ENCODE results near the gene MYO5B.
A peak's percentile ranks its signal among the peaks of the same experiment; 100 is the strongest.

Gene MYO5B

DNA sequence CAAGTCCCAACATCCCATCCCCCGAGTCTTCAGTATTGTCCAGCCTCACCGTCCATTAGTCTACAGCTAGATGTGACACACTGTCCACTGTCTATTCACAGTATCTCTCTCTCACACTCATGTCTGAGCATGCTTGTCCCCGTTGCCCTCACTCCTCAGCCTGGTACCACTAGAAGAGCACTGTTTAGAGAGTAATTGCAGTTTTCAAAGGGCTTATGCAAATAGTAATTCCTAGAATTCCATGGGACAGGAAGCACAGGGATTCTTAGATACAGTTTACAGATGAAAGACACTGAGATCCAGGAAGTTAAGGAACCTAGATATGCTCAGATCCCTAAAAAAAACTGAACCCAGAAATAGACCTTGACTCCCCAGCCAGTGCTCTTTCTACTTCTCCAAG lies 125.5 kb downstream of the MYO5B start:
- no peak for DNase-seq (ENCODE audit: low spot score)

DNA sequence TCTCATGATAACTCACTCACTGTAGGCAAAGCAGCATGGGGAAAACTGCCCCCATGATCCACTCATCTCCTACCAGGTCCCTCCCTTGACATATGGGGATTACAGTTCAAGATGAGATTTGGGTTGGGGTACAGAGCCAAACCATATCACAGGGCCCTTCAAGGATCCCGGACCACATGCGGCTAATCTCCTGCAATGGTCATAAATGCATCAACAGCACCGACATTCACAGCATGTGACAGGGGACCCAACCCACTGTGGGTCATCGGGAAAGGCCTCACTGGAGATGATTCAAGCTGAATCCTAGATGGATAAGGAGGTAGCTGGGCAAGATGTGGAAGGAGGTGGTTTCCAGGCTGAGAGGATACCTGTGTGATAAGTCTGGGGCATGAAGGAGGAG lies 129.4 kb downstream of the MYO5B start:
- DNase-seq (ENCODE audit: low spot score): no peak

DNA sequence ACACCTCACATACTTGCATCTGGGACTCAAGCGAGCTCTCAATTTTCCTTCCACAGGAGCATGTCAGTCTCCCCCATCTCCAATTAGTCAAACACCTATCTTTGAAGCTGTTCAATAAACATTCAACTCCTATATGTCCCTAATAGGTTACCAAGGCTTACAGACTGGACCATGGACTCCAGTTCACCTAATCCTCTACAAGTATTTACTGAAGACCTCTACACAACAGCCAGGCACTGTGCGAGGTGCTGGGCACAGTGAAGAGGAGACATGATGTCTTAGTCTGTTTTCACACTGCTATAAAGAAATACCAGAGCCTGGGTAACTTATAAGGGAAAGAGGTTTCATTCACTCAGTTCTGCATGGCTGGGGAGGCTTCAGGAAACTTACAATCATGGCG lies 129.9 kb downstream of the MYO5B start:
- DNase-seq (ENCODE audit: low spot score): no peak

DNA sequence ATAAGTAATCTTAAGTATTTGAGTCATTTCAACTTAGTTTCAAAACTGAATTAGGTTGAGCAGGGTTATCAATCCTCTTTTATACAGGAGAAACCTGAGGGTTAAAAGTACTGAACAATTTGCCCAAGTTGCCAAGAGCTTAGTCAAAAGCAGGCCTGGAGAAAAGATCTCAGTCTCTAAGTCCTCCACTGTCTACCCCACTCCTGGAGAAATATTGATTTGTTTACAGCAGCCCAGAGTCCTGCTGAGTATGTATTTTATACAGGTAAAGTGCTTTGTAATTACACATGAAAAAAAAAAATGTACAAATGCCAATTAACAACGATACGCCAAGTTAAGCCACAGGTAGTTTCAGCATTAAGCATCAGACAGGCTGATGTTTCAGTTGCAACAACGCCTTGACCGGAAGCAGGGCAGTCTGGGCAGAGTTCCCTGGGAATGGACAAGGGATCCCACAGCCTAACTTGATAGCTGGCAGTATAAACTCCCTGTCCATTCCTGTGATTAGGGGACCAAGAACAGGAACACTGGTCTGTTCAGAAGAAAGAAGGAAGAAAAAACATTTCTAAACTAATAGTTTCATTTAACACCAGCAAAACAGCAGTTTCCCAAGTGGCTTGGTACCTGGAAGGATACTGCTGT lies 132.9 kb downstream of the MYO5B start:
- no peak for DNase-seq (ENCODE audit: low spot score)

DNA sequence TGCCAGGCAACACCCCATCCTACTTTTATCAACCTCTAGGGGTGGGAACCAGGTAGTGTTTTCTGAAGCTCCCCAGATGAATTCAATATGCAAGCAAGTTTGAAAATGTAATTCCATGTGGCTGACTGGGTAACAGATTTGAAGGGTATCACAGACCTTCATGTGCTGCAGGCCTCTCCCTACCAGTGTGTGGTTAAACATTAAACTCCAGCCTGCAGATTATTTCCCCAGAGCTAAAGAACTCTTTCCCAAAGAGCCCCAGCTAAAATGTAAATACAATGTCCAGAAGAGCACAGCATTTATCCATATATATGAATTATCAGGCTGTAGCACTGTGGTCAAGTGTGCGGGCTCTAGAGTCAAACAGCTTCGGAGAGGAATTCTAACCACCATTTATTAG lies 134.1 kb downstream of the MYO5B start:
- DNase-seq (ENCODE audit: low spot score): no peak

DNA sequence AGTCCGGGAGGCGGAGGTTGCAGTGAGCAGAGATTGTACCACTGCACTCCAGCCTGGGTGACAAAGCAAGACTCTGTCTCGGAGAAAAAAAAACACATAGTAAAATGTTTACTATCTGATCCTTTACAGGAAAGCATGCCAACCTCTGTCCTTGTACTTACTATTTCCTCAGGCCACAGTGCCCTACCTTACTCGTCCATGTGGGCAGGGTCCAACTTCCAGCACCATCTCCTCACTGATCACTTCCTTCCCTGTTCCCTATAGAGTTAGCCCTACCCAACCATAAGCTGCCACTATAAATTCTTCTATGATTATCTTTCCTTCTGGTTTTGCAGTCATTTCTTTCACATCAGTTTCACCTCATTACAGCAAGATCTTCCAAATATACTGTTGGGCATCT lies 136.2 kb downstream of the MYO5B start:
- no peak for DNase-seq (ENCODE audit: low spot score)

DNA sequence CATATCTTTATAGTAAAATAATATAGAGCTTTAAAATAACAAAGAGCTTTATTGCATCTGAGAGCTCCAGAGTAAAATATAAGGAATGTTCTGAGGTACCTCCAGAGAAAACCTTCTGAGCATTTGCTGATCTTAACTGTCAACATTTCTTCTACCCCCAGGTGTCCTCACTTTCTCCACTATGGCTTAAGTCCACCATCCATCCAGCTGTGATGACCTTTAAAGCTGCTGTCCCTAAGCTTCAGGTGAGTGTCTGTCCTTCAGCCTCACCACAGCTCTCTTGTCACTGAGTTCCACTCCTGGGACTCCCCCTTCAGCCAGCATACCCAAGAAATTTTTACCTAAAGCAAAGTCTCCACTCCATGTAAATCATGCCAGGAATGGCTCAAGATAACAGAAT lies 137.9 kb downstream of the MYO5B start:
- DNase-seq (ENCODE audit: low spot score): no peak

DNA sequence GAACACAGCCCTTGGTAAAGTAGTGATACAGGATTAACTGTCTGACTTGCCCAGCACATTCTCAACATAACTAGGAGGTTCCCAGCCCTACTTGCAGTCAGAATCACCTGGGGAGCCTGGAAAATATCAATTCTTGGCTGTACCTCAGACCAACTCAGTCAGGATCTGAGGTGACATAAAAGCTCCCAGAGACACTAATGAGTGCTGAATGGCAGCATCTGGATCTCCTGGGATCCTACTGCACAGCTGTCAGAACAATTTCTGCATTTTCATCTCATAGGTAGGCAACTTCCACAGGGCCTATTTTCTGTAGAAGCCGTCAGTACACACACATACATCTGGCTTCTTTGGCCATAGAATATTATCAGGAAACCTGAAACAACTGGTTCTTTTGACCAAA lies 138.8 kb downstream of the MYO5B start:
- DNase-seq (ENCODE audit: low spot score): no peak

DNA sequence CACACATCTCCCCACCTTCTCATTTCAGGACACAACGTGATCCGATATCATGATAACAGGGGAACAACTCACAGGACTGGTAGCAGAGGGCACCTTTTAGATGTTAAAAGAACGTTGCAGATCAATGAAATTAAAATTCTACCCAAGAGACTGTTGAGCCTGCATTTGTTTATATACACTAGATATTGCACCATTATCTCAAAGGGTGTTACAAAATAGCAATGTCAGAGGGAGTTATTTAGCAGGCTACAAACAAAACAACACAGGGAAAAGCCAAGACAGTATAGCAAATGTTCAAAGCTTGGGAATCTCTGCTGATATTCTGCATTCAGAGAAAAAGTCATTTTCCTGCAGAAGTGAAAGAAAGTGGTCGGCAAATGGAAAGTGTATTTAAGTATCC lies 139.5 kb downstream of the MYO5B start:
- DNase-seq (ENCODE audit: low spot score): no peak

DNA sequence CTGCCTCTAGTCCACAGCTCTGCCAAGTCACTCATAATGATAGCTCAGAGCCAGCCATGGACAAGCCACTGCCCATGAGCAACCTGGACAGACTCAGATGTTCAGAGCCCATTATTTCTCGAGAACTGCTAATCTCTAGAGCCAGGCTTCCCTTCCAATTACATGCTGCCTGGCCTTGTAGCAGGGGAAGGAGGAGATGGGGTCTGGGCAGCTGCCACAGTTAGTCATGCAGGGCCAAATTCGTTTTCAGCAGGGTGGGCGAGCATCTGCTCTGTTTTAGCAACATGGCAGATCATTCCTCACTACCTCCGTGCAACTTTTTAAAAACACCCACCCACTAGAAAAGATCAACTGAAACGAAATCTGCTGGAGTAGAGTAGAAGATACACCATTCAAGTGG lies 141.8 kb downstream of the MYO5B start:
- no peak for DNase-seq (ENCODE audit: low spot score)

DNA sequence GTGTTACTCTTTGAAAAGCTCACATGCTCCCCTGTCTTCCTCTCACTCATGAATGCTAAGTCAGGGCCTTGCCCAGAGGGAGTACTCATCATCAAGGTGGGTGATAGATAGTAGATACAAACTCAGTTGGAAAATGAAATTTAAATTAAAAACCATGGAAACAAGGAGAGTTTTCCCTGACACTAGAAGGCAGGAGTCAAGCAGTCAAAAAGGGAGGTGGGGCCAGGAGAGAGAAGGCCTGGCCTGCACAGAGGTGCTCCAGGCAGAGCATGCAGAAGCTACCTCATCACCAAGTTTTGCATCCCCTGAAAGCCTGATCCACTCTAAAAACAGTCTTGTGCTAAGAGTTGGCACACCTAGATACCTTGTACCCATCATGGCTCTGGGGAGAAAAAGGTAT lies 143.7 kb downstream of the MYO5B start:
- DNase-seq (ENCODE audit: low spot score): peak; percentile 29

DNA sequence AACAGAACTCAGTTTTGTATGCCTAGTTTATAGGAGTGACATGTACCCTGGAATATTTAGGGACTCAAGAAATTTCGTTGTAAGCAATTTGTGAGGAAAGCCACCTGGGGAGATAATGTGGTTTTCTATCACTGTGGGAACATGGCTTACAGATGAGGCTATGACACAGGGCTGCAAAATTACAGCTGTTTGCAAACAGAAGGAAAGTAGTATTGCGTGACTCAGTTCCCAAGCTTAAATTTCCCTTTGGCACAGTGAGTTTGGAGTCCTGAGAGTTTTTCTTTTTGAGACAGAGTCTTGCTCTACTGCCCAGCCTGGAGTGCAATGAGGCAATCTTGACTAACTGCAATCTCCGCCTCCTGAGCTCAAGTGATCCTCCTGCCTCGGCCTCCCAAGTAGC lies 149.8 kb downstream of the MYO5B start:
- DNase-seq (ENCODE audit: low spot score): no peak

DNA sequence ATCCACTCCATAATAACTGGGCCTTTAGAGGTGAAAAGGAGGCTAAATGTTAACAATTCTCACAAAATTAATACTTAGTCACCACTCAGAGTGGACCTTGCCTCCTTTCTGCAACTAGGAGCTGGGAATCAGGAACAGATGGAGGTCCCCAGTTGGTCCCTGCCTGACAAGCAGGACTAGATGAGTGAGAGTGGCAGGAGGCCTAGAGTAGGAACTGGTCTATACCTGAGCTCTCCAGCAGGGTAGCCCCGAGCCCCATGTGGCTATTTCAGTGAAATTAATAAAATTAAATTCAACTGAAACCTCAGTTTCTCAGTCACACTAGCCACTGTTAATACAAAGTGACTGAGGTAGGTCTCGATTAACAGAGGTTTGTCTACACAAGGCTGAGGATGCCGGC lies 150.5 kb downstream of the MYO5B start:
- no peak for DNase-seq (ENCODE audit: low spot score)

DNA sequence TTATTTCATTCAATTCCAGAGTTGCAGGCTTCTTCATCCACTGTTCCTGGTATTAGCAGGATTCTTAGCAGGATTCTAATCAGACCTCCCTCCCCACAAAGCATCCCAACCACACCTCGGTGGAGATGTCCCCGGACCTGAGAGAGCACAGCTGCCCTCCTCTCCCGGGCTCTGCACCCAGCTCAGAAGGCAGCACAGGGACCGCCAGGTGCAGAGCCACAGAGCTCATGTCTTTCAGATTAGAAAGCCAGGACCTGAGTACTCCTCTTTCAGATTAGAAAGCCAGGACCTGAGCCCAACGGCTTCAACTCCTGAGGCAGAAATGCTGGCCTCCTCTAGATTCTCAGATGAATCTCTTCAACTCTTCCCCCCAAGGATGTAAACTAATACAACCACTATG lies 152.3 kb downstream of the MYO5B start:
- DNase-seq (ENCODE audit: low spot score): no peak

DNA sequence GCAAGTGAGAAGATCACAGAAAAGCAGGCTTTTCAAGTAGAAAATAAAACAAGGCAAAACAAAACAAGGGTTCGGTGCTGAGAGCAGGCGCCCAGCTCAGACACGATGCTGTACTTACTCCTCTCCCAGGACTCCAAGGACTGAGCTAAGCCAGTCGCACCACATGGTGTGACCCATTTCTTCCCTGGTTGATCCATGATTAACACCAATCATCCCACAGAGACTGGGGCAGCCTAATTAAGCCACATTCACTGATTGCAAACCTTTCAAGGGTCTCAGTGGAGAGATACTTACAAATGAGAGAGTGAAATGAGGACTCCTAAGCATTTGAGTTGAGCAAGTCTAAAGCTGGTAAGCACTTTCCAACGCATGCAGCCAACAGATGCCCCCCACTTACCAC lies 155.2 kb downstream of the MYO5B start:
- DNase-seq (ENCODE audit: low spot score): no peak

DNA sequence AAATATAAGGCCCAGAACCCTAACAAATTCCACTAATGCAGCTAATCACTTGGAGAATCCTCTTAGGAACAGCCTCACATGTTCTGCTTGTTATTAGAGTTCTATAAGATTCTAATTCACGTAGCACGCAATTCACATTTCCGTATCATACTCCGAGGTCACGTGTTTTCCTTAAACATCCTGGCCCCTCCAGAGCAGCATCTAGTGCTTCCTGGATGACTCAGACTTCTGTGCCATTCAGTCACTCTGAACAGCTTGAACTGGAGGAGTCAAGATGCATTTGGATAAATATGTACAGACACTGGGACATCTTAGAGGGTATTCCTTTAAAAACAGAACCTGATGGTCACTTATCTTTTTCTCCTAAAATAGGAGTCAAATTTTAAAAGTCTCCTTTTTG lies 156.5 kb downstream of the MYO5B start:
- DNase-seq (ENCODE audit: low spot score): peak; percentile 33

DNA sequence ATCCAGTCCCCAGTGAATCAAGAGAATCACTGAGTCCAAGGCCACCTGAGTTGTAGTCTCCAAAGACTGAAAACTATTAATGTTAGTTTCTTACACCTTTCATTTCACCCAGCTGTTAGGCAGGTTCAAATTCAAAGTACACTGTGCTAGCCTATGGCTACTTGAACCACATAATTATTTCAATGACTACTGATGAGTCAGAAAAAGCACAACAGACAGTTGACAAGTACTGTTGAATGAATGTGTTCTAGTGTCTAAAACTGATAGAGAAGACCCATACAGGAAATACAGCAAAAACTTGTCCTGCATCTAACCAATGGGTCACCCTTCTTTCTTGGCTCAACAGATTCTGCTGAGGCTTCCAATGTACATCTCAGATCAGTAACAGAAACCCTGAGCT lies 160.9 kb downstream of the MYO5B start:
- peak; percentile 59 for DNase-seq (ENCODE audit: low spot score)

DNA sequence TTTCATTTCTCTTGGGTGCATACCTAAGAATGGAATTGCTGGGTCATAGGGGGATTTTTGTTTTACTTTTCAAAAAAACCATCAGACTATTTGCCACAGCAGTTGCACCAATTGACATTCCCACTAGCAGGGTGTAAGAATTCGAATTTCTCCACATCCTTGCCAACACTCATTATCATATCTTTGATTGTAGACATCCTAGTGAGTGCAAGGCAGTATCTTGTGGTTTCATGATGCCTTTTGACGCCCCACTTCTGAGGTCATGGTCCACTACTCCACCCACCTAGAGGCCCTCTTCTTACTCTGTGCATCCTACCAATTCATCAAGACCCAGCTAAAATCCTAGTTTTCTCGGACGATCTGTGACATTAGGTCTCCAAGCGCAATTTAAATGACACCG lies 161.9 kb downstream of the MYO5B start:
- no peak for DNase-seq (ENCODE audit: low spot score)

DNA sequence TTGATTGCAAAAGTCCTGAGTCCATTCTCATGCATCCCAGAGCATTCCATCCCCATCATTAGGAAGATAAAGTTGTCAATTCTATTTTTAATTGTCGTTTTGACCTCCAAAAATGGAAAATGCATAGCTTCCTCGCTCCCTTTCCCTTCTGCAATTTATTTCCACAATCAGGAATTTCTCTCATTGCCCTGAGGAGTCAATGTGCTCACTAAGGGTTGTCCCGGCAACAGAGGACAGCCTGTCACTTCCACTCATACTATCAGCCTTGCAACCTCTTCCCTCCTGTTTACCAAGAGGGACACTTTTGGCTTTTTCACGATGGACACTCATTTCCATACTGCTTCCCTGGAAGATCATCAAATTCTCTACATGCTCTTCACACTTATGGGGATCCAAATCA lies 164.8 kb downstream of the MYO5B start:
- no peak for DNase-seq (ENCODE audit: low spot score)

DNA sequence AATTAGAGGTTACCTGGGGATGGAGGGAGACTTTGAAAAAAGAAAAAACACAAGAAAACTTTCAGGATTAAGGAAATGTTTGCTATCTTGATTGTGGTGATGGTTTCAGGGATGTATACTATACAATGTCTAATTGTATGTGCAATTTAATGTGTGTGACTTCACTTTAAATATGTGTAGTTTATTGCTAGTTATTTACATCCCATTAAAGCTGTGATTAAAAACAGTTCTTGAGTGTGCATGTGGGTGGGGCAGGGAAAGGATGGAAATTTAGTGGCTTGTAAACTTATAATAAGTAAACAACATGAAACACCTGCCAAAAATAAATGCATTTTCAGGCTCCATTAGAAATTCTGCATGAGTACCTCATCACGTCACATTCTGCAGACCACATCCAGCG lies 167.0 kb downstream of the MYO5B start:
- no peak for DNase-seq (ENCODE audit: low spot score)

DNA sequence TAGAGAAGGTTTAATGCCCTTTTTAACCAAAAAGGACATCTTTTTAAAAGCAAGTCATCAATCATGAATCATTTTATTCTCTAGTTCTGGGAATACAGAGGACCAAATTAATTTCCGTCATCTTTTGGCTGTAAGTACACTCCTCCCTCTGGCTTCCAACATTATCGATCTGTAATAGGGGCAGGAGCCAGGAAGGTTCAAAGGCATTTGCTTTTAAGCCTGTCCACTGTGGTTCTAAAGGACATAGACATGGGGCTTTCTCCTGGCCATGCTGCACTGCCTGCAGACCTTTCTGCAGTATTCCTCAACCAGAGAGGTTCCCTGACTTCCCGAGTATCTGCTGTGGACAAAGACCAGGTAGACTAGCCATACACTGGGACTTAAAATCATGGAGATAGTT lies 170.5 kb downstream of the MYO5B start:
- DNase-seq (ENCODE audit: low spot score): no peak

DNA sequence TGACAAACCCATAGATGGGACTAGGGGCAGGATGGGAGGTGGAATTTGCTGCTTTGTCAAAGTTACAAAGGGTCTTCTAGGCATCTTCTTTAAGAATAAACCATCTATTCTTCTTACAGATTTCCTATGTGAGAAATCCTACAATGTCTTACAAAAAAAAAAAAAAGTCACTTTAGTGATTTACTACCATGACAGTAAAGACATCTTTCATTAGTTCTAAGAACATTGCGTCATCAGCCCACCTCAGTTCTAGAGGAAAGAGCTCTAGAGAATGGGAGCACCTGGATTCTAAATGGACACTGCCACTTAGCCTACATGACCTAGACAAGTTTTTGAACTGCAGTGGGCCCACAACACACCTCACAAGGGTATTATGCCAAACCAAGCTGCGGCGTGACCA lies 172.0 kb downstream of the MYO5B start:
- no peak for DNase-seq (ENCODE audit: low spot score)

DNA sequence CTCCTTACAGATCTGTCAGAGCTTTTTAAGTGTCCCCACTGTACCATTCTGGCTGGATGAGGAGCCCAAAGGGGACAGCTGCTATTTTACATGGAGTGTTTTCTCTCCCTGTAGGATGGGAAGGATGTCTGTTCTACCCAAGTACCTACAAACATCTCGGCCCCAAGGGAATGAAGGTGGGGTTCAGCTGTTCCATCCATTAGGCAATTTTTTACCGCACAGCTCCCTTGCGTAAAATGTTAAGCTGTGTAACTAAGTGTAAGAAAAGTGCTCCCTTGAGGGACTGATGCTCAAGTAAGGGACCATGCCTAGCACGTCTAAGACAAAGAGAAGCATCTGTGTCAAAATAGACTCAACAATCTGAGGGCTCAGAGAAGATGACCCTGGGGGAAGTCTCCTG lies 180.3 kb downstream of the MYO5B start:
- DNase-seq (ENCODE audit: low spot score): no peak

DNA sequence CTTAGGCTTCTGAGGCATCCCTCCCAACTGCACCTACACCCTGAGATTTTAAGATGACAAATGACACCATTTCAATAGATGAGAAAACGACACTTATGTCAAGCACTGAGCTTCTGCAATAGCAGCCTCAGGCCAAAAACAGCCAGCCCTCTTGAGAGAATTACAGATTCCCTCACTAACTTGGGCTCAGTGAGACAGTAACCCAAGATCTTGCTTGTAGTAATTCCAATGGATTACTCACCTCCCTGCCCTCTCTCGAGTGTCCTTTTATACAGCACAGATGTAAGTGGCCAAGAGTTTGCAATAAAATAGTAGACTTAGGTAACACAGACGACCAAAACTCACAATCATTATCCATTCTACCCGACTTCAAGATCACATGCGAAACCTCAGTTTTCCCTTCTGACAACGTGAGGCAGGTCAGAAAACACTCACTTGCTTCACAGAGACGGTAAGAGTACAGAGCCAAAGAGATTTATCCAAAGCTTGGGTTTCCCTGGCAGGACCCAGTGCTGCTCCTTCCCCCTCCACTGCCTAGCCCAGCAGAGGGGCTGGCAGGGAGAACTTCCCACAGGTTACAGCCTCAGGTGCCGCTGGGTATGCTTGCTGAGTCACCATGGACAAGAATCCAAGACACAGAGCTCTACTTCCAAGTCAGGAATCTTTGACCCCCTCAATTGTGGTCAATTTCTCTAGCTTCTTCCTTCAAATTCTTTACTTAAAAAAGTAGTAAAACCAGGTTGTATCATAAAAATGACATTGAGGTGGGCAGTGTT lies 181.4 kb downstream of the MYO5B start:
- DNase-seq (ENCODE audit: low spot score): peak; percentile 55
